Gastrocnemius medialis (tissue), 4 donors: Measurements from ENCODE around the gene RBFOX2.

Source experiments
- POLR2A ChIP-seq, 2 donors: fragments of 450-650 bp; IDR thresholded peaks; one replicate each; pipeline ENCODE4 v1.6.1; 2017; ENCODE audit warnings: antibody characterized with exemption in 2 of 2, mild to moderate bottlenecking in 2 of 2, moderate library complexity in 2 of 2
- TF ChIP-seq, protein P1 (sequence below), 5 experiments: fragments of 450-650 bp in 3 of 5; fragments of 200-600 bp in 2 of 5; sonication (generic) in 2 of 5; IDR thresholded peaks in 4 of 5; conservative IDR thresholded peaks in 1 of 5; 1 replicate in 4 of 5; 2 replicates in 1 of 5; pipeline ENCODE4 v1.5.1; 2016 to 2019; ENCODE audit warnings: antibody characterized with exemption in 5 of 5, mild to moderate bottlenecking in 3 of 5, moderate library complexity in 3 of 5

DNA sequence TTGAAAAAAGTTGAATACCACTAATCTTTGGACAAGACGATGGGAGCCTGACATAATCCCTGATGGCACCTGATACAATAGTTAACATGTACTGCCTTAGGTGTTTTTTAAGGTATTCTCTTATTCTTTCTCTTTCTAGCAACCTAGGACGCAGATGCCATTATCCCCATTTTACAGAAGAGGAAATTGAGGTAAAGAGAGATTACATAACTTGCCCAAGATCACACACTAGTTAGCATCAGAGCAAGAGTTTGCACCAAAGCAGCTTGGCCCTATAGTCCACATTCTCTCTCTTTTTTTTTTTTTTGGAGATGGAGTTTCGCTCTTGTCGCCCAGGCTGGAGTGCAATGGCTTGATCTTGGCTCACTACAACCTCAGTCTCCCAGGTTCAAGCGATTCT, 35.7 kb upstream of the RBFOX2 start:
- TF ChIP-seq, protein P1, sequence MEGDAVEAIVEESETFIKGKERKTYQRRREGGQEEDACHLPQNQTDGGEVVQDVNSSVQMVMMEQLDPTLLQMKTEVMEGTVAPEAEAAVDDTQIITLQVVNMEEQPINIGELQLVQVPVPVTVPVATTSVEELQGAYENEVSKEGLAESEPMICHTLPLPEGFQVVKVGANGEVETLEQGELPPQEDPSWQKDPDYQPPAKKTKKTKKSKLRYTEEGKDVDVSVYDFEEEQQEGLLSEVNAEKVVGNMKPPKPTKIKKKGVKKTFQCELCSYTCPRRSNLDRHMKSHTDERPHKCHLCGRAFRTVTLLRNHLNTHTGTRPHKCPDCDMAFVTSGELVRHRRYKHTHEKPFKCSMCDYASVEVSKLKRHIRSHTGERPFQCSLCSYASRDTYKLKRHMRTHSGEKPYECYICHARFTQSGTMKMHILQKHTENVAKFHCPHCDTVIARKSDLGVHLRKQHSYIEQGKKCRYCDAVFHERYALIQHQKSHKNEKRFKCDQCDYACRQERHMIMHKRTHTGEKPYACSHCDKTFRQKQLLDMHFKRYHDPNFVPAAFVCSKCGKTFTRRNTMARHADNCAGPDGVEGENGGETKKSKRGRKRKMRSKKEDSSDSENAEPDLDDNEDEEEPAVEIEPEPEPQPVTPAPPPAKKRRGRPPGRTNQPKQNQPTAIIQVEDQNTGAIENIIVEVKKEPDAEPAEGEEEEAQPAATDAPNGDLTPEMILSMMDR (IDR thresholded peaks at IDR 0.05 in 4 of 5, conservative IDR thresholded peaks at IDR 0.05 in 1 of 5) = no peak
- no peak for TF ChIP-seq POLR2A (IDR thresholded peaks at IDR 0.05)
